ENCODE measurements around the gene CCDC137.
A peak's percentile ranks its signal among the peaks of the same experiment; 100 is the strongest.

The CCDC137 gene

DNA sequence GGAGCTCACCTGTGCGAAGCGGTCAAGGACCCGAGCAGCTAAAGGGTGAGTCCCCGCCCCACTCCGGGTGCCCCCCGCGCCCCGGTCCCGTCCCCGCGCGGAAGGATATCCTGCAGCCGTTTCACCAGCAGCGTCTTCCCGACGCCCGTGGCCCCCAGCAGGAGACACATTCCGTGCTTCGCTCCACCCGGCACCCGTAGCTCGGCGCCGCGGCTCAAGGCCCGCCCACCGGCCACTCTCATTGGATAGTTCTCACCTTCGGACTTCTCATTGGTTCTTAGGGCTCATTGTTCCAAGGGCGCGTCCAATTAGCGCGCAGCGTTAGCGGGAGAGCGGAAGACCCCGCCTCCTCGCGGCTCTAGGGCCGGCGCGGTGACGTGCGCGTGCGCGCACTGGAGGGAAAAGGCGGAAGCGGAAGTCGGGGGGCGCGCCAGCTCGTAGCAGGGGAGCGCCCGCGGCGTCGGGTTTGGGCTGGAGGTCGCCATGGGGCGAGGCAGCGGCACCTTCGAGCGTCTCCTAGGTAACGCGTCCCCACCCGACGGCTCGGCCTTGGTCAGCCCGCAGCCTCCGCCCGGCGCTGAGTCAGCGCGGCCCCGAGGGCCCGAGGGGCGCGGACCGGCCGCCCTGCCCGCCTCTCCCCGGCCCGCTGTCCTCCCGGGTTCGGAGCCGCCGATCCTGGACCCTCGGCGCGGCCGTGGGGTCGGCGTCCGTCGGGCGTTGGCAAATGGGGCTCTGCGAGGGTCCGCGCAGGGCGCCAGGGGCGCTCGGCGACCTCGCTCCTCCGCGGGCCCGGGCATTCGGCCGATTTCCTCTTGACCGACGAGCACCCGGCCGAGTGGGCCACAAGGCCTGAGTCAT, 17.3 kb downstream of the CCDC137 start, which contains the start of the genes ARL16 and HGS:
Gene ARL16, minus strand, starts transcription at position 214 of the 858 bp plus-strand sequence. Its CDS starts 44 bp downstream, at position 170.
Gene HGS, plus strand, starts transcription at position 428 of the 858 bp plus-strand sequence. Its CDS starts 56 bp downstream, at position 484.
- DNase-seq: peak; percentile 94 to 96

DNA sequence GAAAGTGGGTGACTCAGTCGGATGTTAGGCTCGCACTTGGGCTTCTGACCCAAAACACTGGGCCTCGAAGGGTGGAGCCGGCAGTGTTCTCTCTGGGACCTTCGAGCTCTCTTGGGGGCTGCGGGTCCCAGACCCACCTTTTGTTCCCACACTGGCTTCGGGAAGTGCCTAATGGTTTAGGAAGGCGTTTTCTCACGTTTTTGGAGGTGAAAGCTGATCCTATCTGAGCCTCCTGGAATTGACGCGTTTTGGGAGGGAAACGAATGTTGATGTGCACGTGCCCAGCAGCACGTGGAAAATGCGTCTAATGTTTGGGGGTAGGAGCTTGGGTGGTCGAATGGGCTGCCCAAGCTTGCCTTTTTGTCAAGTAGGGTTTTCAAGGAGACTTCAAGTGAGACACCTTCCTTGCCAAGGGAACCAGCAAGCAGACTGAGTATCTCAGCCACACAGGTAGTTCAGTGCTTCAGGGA, 17.9 kb downstream of the CCDC137 start:
- no peak for DNase-seq

DNA sequence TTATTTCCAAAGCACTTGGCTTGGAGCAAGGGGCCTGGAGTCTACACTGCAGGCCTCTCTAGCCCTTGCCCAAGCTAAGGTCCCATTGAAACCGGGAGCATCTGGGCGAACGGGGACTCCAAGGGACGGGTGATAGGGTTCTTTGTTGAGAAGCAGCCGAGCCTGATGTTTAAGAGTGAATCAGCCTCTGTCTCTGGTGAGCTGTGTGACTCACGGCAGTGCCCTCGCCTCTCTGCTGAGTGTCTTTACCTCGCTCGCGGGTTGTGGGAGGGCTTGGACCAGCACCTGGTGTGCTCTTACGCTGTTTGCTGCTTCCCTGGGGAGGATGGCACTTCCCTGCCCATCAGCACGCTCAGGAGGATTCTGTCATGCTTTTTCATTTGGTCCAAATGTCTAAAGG, 18.6 kb downstream of the CCDC137 start:
- no peak for DNase-seq

DNA sequence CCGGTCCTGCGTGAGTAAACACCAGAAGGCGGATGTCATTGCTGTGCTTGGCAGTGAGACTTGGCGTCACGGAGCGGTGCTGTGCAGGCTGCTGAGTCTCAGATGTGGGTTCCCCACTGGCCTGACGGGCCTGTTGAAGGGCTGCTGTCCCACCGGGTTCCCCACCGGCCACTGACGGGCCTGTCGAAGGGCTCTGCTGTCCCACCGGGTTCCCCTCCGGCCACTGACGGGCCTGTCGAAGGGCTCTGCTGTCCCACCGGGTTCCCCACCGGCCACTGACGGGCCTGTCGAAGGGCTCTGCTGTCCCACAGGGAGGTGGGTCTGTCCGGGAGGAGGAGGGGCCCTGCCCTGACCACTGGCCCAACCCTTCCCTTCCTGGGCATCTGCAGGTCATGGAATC, 20.1 kb downstream of the CCDC137 start:
- no peak for DNase-seq

DNA sequence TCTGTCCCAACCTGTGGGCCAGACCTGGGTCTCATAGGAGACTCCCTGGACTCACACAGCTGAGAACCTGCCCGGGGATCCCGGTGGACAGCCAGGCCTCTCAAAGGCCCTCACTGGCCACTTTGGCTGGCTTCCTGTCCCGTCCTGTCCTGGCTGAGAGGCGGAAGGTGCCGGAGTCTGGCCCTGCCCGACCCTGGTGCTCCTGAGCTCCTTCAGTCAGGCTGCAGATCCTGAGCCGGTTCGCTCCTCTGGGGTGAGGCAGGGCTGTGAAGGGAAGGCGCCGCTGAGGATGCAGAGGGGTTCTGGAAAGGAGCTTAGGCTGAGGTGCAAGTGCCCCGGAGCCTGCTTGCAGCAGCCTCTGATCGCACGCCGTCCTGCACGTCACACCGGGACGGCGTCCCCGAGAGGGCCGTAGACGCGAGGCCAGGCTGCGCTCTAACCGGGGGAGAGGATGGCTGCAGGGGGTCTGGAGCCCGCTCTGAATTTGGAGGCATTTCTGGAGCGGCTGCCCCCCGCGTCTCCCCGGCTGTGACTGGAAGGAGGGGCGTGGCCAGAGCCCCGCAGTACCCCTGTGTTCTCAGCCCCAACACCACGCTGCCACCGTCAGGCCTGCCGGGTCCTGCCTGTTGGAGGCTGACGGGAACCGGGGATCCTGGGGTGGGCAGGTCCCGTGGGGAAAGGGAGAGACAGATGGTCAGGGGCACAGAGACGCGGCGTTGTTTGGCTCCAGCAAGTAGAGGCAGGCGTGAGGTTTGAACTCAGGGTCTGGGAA, 21.4 kb downstream of the CCDC137 start:
- no peak for DNase-seq

DNA sequence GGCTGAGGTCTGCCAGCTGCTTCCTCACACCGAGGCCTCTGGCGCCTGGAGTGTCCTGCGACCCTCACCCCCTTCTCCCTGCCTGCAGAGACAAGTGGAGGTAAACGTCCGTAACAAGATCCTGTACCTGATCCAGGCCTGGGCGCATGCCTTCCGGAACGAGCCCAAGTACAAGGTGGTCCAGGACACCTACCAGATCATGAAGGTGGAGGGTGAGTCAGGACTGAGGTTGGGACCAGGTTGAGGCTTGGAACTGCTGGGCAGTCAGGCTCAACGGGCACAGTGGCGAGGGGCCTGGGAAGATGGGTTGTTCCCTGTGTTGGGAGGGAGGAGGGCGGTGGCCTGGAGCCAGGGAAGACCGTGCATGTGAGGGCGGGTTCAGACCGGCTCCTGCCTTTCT, 22.1 kb downstream of the CCDC137 start:
- DNase-seq: no peak

DNA sequence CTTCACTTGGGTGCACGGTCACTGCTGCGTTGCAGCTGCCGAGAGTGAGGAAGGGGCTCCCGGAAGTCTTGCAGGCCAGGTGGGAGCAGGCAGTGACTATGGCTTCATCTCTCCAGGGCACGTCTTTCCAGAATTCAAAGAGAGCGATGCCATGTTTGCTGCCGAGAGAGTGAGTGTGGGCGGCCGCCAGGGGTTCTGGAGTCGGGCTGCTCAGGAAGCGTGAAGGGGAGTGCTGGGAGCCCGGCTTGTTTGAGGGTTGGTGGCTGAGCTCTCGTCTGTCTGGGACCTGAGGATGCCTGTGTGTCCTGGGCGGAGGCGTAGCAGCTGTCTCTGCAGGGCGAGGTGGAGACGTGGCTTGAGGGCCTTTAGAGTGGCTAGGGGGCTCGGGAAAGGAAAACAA, 23.5 kb downstream of the CCDC137 start:
- DNase-seq: no peak

DNA sequence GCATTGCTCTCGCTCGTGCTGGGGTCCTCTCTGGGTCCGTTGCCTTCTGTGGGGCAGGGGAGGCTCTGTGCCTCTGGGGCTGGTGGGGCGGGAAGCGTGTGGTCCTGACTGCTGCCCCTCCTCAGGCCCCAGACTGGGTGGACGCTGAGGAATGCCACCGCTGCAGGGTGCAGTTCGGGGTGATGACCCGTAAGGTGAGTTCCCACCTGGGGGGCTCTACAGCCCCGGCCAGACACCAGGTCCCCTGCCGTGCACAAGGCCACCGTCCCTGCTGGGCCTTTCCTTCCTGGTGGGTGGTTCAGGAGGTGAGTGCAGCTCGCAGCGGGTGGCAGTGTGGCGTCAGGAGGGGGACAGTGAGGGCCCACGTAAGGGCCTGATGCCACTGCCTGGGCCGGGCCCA, 24.0 kb downstream of the CCDC137 start:
- DNase-seq: no peak

DNA sequence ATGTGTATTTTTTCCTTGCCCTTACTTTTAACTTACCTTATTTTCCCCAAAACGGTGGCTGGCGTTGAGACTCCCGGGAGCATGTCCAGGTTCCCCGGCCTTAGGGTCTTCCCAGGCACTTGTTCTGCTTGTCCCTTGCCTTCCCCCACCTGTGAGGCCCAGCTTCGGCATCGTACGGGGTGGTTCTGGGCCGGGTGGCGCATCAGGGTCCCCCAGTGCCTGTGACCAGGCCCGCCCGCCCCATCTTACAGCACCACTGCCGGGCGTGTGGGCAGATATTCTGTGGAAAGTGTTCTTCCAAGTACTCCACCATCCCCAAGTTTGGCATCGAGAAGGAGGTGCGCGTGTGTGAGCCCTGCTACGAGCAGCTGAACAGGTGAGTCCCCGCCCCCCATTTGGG, 24.7 kb downstream of the CCDC137 start:
- DNase-seq: no peak

DNA sequence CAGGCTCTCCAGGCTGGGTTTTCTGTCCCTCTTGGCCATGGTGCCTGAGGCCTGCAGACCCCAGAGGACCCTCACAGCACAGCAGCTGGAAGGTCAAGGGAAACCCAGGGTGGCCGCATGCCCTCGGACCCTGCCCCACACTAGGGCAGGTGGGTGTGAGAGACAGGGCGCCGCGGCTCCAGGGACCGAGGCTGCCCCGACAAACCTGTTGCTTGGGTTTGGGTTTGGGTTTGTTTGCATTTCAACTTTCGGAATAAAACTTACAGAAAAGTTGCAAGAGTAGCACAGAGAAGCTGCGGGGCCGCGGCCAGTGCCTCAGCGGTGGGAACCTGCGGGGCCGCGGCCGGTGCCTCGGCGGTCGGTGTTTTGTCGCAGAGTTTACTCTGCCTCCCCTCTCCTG, 25.1 kb downstream of the CCDC137 start:
- no peak for DNase-seq

DNA sequence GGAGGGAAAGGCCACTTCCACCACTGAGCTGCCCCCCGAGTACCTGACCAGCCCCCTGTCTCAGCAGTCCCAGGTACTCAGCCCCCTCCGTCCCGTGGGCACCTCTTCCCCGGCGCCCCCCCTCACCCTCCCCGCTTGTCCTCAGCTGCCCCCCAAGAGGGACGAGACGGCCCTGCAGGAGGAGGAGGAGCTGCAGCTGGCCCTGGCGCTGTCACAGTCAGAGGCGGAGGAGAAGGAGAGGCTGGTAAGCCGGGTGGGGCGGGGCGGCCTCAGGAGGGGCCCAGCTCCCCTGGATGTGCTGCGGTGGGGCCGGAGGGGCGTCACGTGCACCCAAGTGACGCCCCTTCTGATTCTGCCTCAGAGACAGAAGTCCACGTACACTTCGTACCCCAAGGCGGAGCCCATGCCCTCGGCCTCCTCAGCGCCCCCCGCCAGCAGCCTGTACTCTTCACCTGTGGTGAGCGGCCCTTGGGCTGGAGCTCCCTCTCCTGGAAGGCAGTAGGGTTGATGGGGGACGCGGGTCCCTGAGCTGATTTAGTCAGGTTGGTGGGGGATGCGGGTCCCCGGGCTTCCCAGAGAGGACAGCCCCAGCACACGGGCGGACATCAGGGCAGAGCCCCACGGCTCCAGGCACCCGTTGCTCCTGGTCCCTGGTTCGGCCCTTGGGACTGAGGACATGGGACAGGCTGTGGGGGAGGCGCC, 27.1 kb downstream of the CCDC137 start:
- DNase-seq: no peak

DNA sequence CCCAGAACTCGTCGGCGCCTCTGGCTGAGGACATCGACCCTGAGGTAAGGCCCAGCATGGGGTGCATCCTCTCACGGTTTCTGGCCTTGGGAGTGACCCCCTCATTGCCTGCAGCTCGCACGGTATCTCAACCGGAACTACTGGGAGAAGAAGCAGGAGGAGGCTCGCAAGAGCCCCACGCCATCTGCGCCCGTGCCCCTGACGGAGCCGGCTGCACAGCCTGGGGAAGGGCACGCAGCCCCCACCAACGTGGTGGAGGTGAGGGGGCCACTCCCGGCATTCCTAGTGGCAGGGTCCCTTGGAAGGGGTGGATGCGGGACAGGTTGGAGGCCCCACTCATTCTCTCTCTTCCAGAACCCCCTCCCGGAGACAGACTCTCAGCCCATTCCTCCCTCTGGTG, 28.3 kb downstream of the CCDC137 start:
- no peak for DNase-seq

DNA sequence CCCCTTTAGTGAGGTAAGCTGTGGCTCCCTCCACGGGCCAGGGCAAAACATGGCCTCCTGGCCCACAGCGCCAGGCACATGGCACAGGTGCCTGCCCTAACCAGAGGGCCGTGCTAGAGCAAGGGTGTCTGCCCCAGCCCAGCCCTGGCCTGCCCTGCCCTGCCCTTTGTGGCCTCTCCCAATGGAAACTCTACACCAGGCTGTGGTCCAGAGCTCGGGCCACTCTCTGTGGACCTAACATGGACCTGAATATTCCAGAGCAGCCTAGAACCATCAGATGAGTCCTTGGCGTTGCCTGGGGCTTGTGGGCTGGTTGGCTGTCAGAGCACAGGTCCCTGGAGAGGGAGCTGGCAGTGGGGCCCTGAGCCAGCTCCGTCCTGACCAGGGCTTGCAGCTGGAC, 28.7 kb downstream of the CCDC137 start:
- DNase-seq: no peak

DNA sequence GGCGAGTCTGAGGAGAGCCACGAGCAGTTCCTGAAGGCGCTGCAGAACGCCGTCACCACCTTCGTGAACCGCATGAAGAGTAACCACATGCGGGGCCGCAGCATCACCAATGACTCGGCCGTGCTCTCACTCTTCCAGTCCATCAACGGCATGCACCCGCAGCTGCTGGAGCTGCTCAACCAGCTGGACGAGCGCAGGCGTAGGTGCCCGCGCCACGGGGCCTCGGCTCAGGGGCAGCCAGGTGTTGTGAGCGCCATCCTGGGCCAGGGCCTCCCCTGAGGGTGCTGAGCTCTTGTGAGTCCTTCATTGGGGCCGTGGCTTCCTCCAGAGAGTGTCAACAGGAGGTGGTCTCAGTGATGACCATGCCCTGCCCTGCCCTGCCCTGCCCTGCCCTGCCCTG, 29.3 kb downstream of the CCDC137 start:
- DNase-seq: no peak

DNA sequence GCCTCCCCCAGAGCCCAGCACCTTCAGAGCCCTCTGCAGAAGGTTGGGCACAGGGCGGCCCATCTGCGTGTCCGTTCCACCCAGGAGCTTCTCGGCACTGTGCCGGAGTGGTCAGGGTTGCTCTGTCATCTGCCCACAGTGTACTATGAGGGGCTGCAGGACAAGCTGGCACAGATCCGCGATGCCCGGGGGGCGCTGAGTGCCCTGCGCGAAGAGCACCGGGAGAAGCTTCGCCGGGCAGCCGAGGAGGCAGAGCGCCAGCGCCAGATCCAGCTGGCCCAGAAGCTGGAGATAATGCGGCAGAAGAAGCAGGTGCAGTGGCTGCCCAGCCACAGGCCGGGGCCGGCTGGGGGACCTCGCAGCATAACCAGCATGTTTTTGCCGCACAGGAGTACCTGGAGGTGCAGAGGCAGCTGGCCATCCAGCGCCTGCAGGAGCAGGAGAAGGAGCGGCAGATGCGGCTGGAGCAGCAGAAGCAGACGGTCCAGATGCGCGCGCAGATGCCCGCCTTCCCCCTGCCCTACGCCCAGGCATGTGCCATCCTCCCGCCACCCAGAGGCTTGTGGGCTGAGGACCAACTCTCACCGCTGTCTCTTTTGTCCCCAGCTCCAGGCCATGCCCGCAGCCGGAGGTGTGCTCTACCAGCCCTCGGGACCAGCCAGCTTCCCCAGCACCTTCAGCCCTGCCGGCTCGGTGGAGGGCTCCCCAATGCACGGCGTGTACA, 29.8 kb downstream of the CCDC137 start:
- DNase-seq: no peak

DNA sequence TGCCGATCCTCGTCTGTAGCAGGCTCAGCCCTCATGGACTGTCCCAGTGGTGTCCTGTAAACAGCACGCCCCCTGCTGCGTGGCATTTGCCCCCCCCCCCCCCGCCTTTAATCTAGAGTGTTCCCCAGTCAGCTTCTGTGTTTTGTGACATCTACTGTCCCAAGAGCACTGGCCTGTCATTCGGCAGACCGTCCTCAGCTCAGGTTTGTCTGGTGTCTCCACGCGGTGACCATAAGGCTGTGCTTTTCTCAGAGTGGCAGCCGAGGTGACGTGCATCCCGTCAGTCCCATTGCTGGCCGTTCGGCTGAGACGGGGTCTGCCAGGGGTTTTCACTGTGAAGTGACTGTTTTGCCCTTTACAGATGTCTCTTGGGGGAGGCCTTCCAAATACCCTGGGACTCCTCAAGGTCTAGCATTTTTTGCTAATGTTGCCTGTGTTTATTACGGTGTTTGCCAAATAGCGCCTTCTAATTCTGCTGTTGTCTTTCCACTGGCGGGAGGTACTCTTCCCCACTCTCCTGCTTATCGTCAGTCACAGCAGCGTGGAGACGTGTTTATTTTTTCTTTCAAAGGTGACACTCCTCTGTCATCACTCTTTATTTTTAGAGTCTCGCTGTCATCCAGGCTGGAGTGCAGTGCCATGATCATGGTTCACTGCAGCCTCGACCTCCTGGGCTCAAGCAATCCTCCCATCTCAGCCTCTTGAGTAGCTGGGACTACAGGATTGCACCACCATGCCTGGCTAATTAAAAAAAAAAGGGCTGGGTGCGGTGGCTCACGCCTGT, 30.9 kb downstream of the CCDC137 start:
- DNase-seq: no peak

DNA sequence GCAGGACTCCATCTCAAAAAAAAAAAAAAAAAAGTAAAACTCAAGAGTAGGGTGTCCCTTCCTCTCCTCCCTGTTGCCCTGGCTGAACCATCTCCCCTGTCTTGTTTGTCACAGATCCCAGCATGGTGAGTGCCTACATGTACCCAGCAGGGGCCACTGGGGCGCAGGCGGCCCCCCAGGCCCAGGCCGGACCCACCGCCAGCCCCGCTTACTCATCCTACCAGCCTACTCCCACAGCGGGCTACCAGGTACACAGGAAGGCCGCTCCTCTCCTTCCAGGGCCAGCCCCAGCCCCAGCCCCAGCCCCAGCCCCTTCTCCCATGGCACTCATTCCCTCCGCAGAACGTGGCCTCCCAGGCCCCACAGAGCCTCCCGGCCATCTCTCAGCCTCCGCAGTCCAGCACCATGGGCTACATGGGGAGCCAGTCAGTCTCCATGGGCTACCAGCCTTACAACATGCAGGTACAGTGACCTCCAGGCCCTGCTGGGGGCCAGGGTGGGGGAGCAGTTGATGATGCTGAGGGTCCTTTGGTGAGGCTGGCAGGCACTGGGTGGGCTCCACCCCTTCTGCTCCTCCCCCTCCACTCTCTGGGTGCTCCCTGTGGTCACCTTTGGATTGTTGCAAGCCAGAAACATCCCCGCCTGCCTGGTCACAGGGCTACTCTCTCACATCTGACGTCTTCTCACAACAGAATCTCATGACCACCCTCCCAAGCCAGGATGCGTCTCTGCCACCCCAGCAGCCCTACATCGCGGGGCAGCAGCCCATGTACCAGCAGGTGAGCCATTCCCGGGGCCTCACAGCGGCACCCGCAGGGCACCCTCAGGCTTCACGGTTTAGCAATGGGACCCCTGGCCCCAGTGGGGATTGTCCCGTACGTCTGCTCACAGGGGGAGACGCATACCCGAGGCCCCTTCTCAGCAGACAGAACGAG, 34.1 kb downstream of the CCDC137 start:
- DNase-seq: no peak

DNA sequence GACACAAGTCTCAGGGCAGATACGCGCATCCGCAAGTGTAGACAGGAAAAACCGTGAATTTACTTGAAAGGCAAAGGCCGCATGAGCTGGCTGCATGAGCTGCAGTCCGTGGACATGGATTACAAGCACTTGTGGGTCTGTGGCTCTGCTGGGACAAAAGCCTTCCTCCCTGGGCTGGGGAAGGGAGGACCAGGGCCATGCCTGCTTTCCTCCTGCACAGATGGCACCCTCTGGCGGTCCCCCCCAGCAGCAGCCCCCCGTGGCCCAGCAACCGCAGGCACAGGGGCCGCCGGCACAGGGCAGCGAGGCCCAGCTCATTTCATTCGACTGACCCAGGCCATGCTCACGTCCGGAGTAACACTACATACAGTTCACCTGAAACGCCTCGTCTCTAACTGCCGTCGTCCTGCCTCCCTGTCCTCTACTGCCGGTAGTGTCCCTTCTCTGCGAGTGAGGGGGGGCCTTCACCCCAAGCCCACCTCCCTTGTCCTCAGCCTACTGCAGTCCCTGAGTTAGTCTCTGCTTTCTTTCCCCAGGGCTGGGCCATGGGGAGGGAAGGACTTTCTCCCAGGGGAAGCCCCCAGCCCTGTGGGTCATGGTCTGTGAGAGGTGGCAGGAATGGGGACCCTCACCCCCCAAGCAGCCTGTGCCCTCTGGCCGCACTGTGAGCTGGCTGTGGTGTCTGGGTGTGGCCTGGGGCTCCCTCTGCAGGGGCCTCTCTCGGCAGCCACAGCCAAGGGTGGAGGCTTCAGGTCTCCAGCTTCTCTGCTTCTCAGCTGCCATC, 34.9 kb downstream of the CCDC137 start:
- no peak for DNase-seq

DNA sequence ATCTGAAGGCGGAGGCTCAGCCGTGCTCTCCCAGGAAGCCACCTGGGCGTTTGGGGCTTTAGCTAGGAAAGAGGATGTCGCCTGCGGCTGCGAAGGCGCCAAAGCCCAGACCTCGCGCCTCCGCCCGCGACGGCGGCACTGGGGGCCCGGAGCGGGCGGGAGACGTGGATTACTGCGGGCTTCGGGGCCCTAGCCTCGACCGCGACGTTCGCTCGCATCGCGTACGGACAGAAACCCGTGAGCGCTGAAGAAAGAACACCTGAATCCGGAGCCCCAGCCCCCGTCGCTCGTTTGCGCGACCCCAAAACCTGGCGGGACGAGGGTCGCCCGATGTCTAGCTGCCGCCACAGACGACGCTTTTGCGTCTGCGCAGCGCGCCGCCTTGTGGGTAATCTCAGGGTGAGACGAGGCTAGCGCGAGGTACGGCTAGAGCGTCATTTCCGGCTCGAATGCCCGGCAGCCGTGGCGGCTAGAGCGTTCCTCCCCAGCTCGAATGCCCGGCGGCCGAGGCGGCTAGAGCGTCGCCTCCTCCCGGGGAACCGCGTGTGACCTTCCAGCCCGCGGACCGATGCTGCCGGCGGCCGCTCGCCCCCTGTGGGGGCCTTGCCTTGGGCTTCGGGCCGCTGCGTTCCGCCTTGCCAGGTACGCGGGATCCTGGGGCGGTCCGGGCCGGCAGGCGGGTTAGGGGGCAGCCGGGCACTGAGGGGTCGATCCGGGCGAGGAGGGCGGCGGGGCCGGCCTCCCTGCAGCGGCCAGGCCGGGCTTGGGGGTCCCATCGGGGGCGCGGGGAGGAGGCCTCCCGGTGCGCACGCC, 36.6 kb downstream of the CCDC137 start, which contains the start of gene MRPL12:
Gene MRPL12, plus strand, starts transcription at position 434 of the 813 bp plus-strand sequence. Its CDS starts 135 bp downstream, at position 569.
- peak; percentile 89 to 96 for DNase-seq
